ENCODE results near the gene PTGS1.
"Not testable (repeated sequence)": the region's sequence is repeated elsewhere in the genome, so short reads cannot be mapped to it uniquely, and the experiment has no call there.

PTGS1 gene

GRCh38 chr9:122370869-122371755 is at the start of gene PTGS1:
TSS of gene PTGS1 (plus strand) at chr9:122371024. CDS start at chr9:122371085, 61 bp downstream.
- DNase-seq, result peak in 4 of 51 donors; percentile 4 to 13 (median 9)

GRCh38 chr9:122322553-122322952 is 48.3 kb upstream of the PTGS1 start:
- DNase-seq, result no peak

- not testable (repeated sequence) for DNase-seq
Observed at GRCh38 chr9:122324665-122325064, 46.2 kb upstream of the PTGS1 start.

GRCh38 chr9:122325124-122325523 is 45.7 kb upstream of the PTGS1 start:
- no peak for DNase-seq

GRCh38 chr9:122327175-122327574 is 43.6 kb upstream of the PTGS1 start:
- no peak for DNase-seq

GRCh38 chr9:122329597-122329996 is 41.2 kb upstream of the PTGS1 start:
- no peak for DNase-seq

- DNase-seq, result not testable (repeated sequence)
Observed at GRCh38 chr9:122330466-122330865, 40.4 kb upstream of the PTGS1 start.

GRCh38 chr9:122331523-122331927 is 39.3 kb upstream of the PTGS1 start:
- DNase-seq, result no peak

GRCh38 chr9:122332083-122332482 is 38.7 kb upstream of the PTGS1 start:
- no peak for DNase-seq

- DNase-seq, result no peak
Observed at GRCh38 chr9:122332644-122333043, 38.2 kb upstream of the PTGS1 start.

GRCh38 chr9:122333169-122333808 is 37.5 kb upstream of the PTGS1 start:
- DNase-seq, result no peak

- no peak for DNase-seq
Observed at GRCh38 chr9:122334916-122335315, 35.9 kb upstream of the PTGS1 start.

- no peak for DNase-seq
Observed at GRCh38 chr9:122336189-122336588, 34.6 kb upstream of the PTGS1 start.

GRCh38 chr9:122336866-122337555 is 33.8 kb upstream of the PTGS1 start:
- DNase-seq, result no peak

GRCh38 chr9:122337556-122337929 is 33.3 kb upstream of the PTGS1 start:
- DNase-seq, result no peak

GRCh38 chr9:122338536-122338935 is 32.3 kb upstream of the PTGS1 start:
- DNase-seq, result no peak

GRCh38 chr9:122338994-122339393 is 31.8 kb upstream of the PTGS1 start:
- DNase-seq, result peak in 8 of 51 donors; percentile 14 to 35 (median 18)

GRCh38 chr9:122339579-122339978 is 31.2 kb upstream of the PTGS1 start:
- no peak for DNase-seq

GRCh38 chr9:122340161-122340560 is 30.7 kb upstream of the PTGS1 start:
- DNase-seq, result no peak

- DNase-seq, result no peak
Observed at GRCh38 chr9:122342323-122343050, 28.3 kb upstream of the PTGS1 start.
